ENCODE measurements around the gene PLCB3.

DNA sequence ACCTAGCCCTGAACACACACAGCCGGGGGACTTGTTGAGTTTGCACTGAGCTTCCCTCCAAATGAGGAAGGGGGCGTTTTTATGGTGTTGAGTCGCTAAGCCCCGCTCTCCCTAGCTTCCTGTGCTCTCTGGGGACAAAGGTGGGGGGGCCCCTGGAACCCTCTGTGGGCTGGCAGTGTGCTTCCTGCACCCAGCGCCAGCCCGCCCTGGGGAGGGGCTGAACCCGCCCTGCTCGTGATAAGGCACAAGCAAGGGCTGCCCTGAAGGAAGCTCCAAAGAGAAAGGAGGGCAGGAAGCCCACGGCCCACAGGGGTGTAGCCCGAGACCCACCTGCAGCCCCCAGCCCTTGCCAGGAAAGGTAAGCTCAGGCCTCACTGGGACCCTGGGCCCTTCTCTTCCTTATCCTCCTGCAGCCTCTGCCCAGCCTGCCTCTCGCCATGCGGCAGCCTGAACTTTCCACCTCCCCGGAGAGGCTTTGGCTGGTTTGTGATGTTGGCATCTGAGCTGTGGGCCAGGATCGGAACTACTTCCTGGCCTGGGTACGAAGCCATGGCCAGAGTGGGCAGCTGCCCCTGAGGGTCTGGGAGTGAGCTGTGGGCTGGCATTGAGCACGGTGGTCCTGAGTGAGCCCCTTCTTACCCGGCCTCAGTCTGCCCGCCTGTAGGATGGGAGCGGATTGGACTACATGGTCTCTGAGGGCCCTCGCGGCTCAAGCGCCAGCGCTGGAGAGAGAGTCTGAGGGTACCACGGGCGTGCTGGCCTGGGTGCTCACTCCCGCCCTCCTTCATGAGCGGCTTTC is 44.7 kb upstream of the PLCB3 start, which contains the start of gene FERMT3:
- TF ChIP-seq POLR2AphosphoS5 (IDR thresholded peaks at IDR 0.05; ENCODE audit: low read depth, low read length) (peak; percentile 19), TAF1 (IDR thresholded peaks at IDR 0.05; ENCODE audit: borderline replicate concordance, low read depth, low read length) (peak; percentile 43; the same call in 1 of the 2 replicates)

Measured in GM12892 (cell line).